IPS-18c (cell line): ENCODE results near the gene ARID1B.

Source experiments
- H3K4me3 ChIP-seq: 2 replicates; pipeline ENCODE4 v1.7.0; 2013; ENCODE audit warnings: low read depth, mild to moderate bottlenecking, low read length, moderate library complexity; ENCODE audit not compliant: insufficient read depth
- H3K9me3 ChIP-seq: one replicate; pipeline ENCODE4 v1.6.1; 2013; ENCODE audit warnings: mild to moderate bottlenecking, low read length, moderate library complexity; ENCODE audit not compliant: control insufficient read depth, insufficient read depth

ARID1B gene

GRCh38 chr6:157096522-157096921, 319.3 kb downstream of the ARID1B start:
- Histone ChIP-seq H3K4me3 (no peak overlapping the region), H3K9me3 (no peaks in the 10 kb centered on the region)

GRCh38 chr6:157097255-157097955, 320.2 kb downstream of the ARID1B start:
- no peaks in the 10 kb centered on the region for H3K9me3 ChIP-seq
- no peak overlapping the region for H3K4me3 ChIP-seq

GRCh38 chr6:157098999-157099398, 321.8 kb downstream of the ARID1B start:
- Histone ChIP-seq H3K9me3 (no peaks in the 10 kb centered on the region), H3K4me3 (no peak overlapping the region)

- H3K4me3 ChIP-seq = no peak overlapping the region
- no peaks in the 10 kb centered on the region for H3K9me3 ChIP-seq
Observed at GRCh38 chr6:157099912-157100593, 322.9 kb downstream of the ARID1B start.

- H3K4me3 ChIP-seq = no peak overlapping the region
Observed at GRCh38 chr6:157101166-157101565, 324.0 kb downstream of the ARID1B start.

GRCh38 chr6:157104803-157105202, 327.6 kb downstream of the ARID1B start:
- no peaks in the 10 kb centered on the region for H3K9me3 ChIP-seq
- H3K4me3 ChIP-seq = no peak overlapping the region

More at GRCh38 chr6:157101166-157101565, 324.0 kb downstream of the ARID1B start:
- H3K9me3 ChIP-seq = no peaks in the 10 kb centered on the region

- Histone ChIP-seq H3K9me3 (no peaks in the 10 kb centered on the region), H3K4me3 (no peak overlapping the region)
Observed at GRCh38 chr6:157106487-157106886, 329.3 kb downstream of the ARID1B start.

- Histone ChIP-seq H3K9me3 (no peaks in the 10 kb centered on the region), H3K4me3 (no peak overlapping the region)
Observed at GRCh38 chr6:157107571-157107914, 330.4 kb downstream of the ARID1B start.

- no peaks in the 10 kb centered on the region for H3K9me3 ChIP-seq
- no peak overlapping the region for H3K4me3 ChIP-seq
Observed at GRCh38 chr6:157107915-157108651, 330.9 kb downstream of the ARID1B start.

- H3K4me3 ChIP-seq = no peak overlapping the region
Observed at GRCh38 chr6:157108923-157109322, 331.7 kb downstream of the ARID1B start.

GRCh38 chr6:157110607-157111006, 333.4 kb downstream of the ARID1B start:
- Histone ChIP-seq H3K4me3 (no peak overlapping the region), H3K9me3 (no peaks in the 10 kb centered on the region)

More at GRCh38 chr6:157108923-157109322, 331.7 kb downstream of the ARID1B start:
- H3K9me3 ChIP-seq = no peaks in the 10 kb centered on the region

GRCh38 chr6:157113389-157113788, 336.2 kb downstream of the ARID1B start:
- Histone ChIP-seq H3K4me3 (no peak overlapping the region), H3K9me3 (no peaks in the 10 kb centered on the region)

GRCh38 chr6:157116426-157116825, 339.2 kb downstream of the ARID1B start:
- no peak overlapping the region for H3K4me3 ChIP-seq
- H3K9me3 ChIP-seq = no peaks in the 10 kb centered on the region

- Histone ChIP-seq H3K4me3 (no peak overlapping the region), H3K9me3 (no peaks in the 10 kb centered on the region)
Observed at GRCh38 chr6:157117431-157118095, 340.4 kb downstream of the ARID1B start.

GRCh38 chr6:157119502-157120027, 342.4 kb downstream of the ARID1B start:
- H3K9me3 ChIP-seq = no peaks in the 10 kb centered on the region
- H3K4me3 ChIP-seq = no peak overlapping the region

- H3K4me3 ChIP-seq = no peak overlapping the region
Observed at GRCh38 chr6:157120534-157121232, 343.5 kb downstream of the ARID1B start.

GRCh38 chr6:157121897-157122296, 344.7 kb downstream of the ARID1B start:
- no peak overlapping the region for H3K4me3 ChIP-seq

More at GRCh38 chr6:157120534-157121232, 343.5 kb downstream of the ARID1B start:
- H3K9me3 ChIP-seq = no peaks in the 10 kb centered on the region

More at GRCh38 chr6:157121897-157122296, 344.7 kb downstream of the ARID1B start:
- no peaks in the 10 kb centered on the region for H3K9me3 ChIP-seq
